Kasumi-1 (cell line): ENCODE measurements around the gene ALG6.
"Not testable (repeated sequence)": the region's sequence is repeated elsewhere in the genome, so short reads cannot be mapped to it uniquely, and the experiment has no call there.

Experiments
- DNase-seq, 2 experiments: peaks; one replicate each; lab custom pipeline; 2025; lab: John Stamatoyannopoulos, UW

ALG6 gene

GRCh38 chr1:63414691-63415365 lies 47.4 kb downstream of the ALG6 start:
- no peak for DNase-seq

GRCh38 chr1:63418101-63418500 lies 50.7 kb downstream of the ALG6 start:
- no peak for DNase-seq

- DNase-seq = not testable (repeated sequence)
Observed at GRCh38 chr1:63420746-63421145, 53.3 kb downstream of the ALG6 start.

GRCh38 chr1:63423649-63424048 lies 56.2 kb downstream of the ALG6 start:
- DNase-seq = no peak

- DNase-seq = no peak
Observed at GRCh38 chr1:63428815-63429214, 61.4 kb downstream of the ALG6 start.

GRCh38 chr1:63429281-63429680 lies 61.9 kb downstream of the ALG6 start:
- DNase-seq = no peak

GRCh38 chr1:63435161-63435560 lies 67.7 kb downstream of the ALG6 start:
- DNase-seq = no peak

- no peak for DNase-seq
Observed at GRCh38 chr1:63442141-63442475, 74.7 kb downstream of the ALG6 start.

- DNase-seq = no peak
Observed at GRCh38 chr1:63448731-63449246, 81.4 kb downstream of the ALG6 start.

- no peak for DNase-seq
Observed at GRCh38 chr1:63450416-63450815, 83.0 kb downstream of the ALG6 start.

GRCh38 chr1:63453232-63453631 lies 85.8 kb downstream of the ALG6 start:
- DNase-seq = no peak

GRCh38 chr1:63454269-63454668 lies 86.8 kb downstream of the ALG6 start:
- peak; percentile 20 to 71 for DNase-seq

- DNase-seq = no peak
Observed at GRCh38 chr1:63458750-63459149, 91.3 kb downstream of the ALG6 start.

GRCh38 chr1:63461661-63462230 lies 94.3 kb downstream of the ALG6 start:
- DNase-seq = no peak

- peak; percentile 28 to 40 for DNase-seq
Observed at GRCh38 chr1:63463248-63463647, 95.8 kb downstream of the ALG6 start.

- DNase-seq = no peak
Observed at GRCh38 chr1:63466181-63466580, 98.8 kb downstream of the ALG6 start.

- no peak for DNase-seq
Observed at GRCh38 chr1:63466759-63467158, 99.3 kb downstream of the ALG6 start.

- DNase-seq = not testable (repeated sequence)
Observed at GRCh38 chr1:63468683-63469082, 101.3 kb downstream of the ALG6 start.

GRCh38 chr1:63475761-63476160 lies 108.3 kb downstream of the ALG6 start:
- no peak for DNase-seq

GRCh38 chr1:63480057-63480456 lies 112.6 kb downstream of the ALG6 start:
- DNase-seq = no peak

- DNase-seq = no peak
Observed at GRCh38 chr1:63486629-63487028, 119.2 kb downstream of the ALG6 start.

- DNase-seq = no peak
Observed at GRCh38 chr1:63487336-63488065, 120.1 kb downstream of the ALG6 start.
